Ectodermal cell (in vitro differentiated cells): ENCODE results near the gene CTIF.

Source experiments
- H3K27ac ChIP-seq: 2 replicates; pipeline ENCODE4 v1.7.0; 2013; ENCODE audit warnings: mild to moderate bottlenecking, low read depth, low read length; ENCODE audit not compliant: insufficient read depth, poor library complexity, severe bottlenecking
- H3K27me3 ChIP-seq: 2 replicates; pipeline ENCODE4 v1.7.0; 2013; ENCODE audit warnings: mild to moderate bottlenecking, low read length; ENCODE audit not compliant: insufficient read depth, control insufficient read depth, poor library complexity, severe bottlenecking
- H3K36me3 ChIP-seq: one replicate; pipeline ENCODE4 v1.7.0; 2013; ENCODE audit warnings: low read length; ENCODE audit not compliant: control insufficient read depth, insufficient read depth
- H3K4me1 ChIP-seq: one replicate; pipeline ENCODE4 v1.7.0; 2013; ENCODE audit warnings: low read length; ENCODE audit not compliant: control insufficient read depth, insufficient read depth
- H3K4me3 ChIP-seq: 2 replicates; pipeline ENCODE4 v1.7.0; 2013; ENCODE audit warnings: low read depth, low read length, control low read depth; ENCODE audit not compliant: insufficient read depth
- H3K9me3 ChIP-seq: 2 replicates; pipeline ENCODE4 v1.7.0; 2013; ENCODE audit warnings: mild to moderate bottlenecking, low read length, moderate library complexity; ENCODE audit not compliant: control insufficient read depth
- WGBS, 2 experiments: methylation state at CpG; one replicate each; pipeline ENCODE4 v1.1.7; 2013; ENCODE audit warnings: missing lambda C conversion rate in 2 of 2; 5-methylcytosine and 5-hydroxymethylcytosine counted together

CTIF gene

GRCh38 chr18:48599391-48599790 lies 60.6 kb downstream of the CTIF start:
- no peaks in the 10 kb centered on the region for H3K27me3 ChIP-seq
- H3K4me1 ChIP-seq, result peaks cover 19% of the 10 kb centered on the region
- H3K27ac ChIP-seq, result no peak overlapping the region
- no peak overlapping the region for H3K4me3 ChIP-seq
- no peaks in the 10 kb centered on the region for H3K9me3 ChIP-seq
- no peaks in the 10 kb centered on the region for H3K36me3 ChIP-seq
- WGBS, 2 experiments, result 92 to 96% methylated on average over 4 of the region's 4 CpGs

GRCh38 chr18:48600046-48600445 lies 61.2 kb downstream of the CTIF start:
- Histone ChIP-seq H3K27me3 (no peaks in the 10 kb centered on the region), H3K9me3 (no peaks in the 10 kb centered on the region), H3K27ac (no peak overlapping the region), H3K36me3 (no peaks in the 10 kb centered on the region), H3K4me1 (peaks cover 21% of the 10 kb centered on the region), H3K4me3 (no peak overlapping the region)
- WGBS, 2 experiments, result 95% methylated on average over 6 of the region's 6 CpGs

DNA sequence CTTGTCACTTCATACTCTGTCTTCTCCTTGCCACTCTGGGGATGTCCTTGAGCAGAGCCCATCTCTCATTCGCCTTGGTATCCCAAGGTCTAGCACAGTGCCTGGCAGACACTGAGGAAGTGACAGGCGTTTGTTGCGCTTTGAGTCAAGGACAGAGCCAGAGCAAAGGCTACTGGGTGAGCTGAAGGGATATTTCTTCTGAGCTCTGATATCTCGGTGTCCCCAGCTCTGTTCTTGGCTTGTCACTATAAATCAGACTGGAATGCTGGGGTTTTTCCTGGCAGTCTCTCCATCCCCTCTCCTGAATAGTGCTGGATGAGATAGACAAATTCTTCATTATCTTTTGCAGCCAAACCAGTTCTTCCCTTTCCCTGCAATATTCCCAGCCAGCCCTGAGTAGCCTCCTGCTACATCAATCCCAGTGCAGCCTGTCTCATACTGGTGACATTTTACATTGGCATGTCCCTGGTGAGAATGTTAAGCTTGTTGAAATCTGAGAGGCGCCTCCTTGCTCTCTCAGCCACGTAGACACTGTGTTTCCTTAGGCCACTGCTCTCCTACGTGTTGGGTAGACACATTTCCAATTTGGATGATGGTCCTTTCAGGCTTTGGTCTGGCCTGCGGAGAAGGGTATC lies 61.7 kb downstream of the CTIF start:
- no peaks in the 10 kb centered on the region for H3K9me3 ChIP-seq
- no peaks in the 10 kb centered on the region for H3K27me3 ChIP-seq
- H3K4me1 ChIP-seq, result peaks cover 26% of the 10 kb centered on the region
- no peak overlapping the region for H3K4me3 ChIP-seq
- no peaks in the 10 kb centered on the region for H3K36me3 ChIP-seq
- no peak overlapping the region for H3K27ac ChIP-seq
- 82 to 83% methylated on average over 8 of the region's 8 CpGs for WGBS, 2 experiments

DNA sequence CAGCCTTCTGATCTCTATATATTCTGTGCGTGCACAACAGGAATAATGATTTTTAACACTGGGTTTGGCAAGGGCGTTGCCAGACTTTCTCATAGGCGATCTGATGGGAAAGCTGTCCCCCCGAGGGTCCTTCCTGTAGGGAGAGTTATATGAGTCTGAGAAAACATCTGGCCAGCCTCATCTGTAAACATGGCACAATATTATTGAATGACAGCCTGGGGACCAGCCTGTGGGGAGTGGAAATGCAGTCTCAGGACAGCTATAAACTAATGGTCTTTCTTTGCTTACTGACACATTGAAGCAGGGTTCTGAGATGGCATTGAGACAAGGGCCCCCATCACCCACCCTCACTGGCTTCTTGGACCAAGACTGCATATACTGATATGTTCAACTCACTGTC lies 62.5 kb downstream of the CTIF start:
- Histone ChIP-seq H3K27me3 (no peaks in the 10 kb centered on the region), H3K4me3 (no peak overlapping the region), H3K4me1 (peaks cover 34% of the 10 kb centered on the region), H3K9me3 (no peaks in the 10 kb centered on the region), H3K36me3 (no peaks in the 10 kb centered on the region), H3K27ac (no peak overlapping the region)
- WGBS, 2 experiments, result 95 to 96% methylated on average over 4 of the region's 4 CpGs

DNA sequence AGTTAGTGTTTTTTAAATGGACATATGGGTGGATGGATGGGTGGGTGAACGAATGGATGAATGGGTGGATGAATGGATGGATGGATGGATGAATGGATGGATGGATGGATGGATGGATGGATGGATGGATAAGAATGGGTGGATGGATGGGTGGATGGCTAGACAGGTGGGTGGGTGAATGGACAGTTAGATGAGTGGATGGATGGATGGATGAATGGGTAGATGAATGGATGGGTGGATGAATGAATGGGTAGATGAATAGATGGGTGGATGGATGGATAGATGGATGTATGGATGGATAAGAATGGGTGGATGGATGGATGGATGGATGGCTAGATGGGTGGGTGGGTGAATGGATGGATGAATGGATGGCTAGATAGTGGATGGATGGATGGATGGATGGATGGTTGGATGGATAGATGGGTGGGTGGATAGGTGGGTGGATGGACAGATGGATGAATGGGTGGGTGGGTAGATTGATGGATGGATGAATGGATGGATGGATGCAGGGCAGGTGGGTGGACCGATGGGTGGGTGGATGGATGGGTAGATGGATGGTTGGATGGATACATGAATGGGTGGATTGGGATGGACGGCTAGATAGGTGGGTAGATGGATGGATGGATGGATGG lies 64.0 kb downstream of the CTIF start:
- 94 to 95% methylated on average over 3 of the region's 3 CpGs for WGBS, 2 experiments
- Histone ChIP-seq H3K4me1 (peaks cover 45% of the 10 kb centered on the region), H3K27me3 (no peaks in the 10 kb centered on the region), H3K4me3 (no peak overlapping the region), H3K9me3 (no peaks in the 10 kb centered on the region), H3K36me3 (no peaks in the 10 kb centered on the region), H3K27ac (no peak overlapping the region)

DNA sequence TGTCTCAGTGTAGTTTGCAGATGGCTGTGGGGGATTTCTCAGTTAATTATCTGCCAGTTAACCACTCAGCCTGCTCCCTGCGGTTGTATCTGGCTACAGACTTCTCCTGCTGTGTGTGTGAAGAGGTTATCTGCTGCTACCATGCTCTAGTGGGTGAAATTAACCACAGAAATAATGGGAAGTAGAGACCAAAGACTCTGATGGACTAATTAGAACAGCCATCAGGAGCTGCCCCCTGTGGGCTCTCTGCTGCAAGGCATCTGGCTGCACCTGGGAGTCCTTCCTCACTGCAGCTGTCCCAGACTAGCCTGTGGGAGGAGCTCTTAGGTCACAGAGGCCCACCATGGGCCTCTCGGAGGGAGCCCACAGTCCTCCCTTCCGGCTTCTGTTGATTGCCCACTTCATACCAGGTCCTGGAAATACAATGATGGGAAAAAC lies 66.6 kb downstream of the CTIF start:
- H3K27ac ChIP-seq, result peak overlapping the region; percentile 17
- H3K27me3 ChIP-seq, result no peaks in the 10 kb centered on the region
- H3K4me3 ChIP-seq, result no peak overlapping the region
- H3K9me3 ChIP-seq, result no peaks in the 10 kb centered on the region
- H3K4me1 ChIP-seq, result peaks cover 33% of the 10 kb centered on the region
- 22 to 38% methylated on average over 3 of the region's 3 CpGs for WGBS, 2 experiments
- H3K36me3 ChIP-seq, result no peaks in the 10 kb centered on the region

- no peaks in the 10 kb centered on the region for H3K36me3 ChIP-seq
- H3K4me3 ChIP-seq, result no peak overlapping the region
- H3K9me3 ChIP-seq, result no peaks in the 10 kb centered on the region
- H3K27me3 ChIP-seq, result no peaks in the 10 kb centered on the region
- WGBS, 2 experiments, result 53 to 58% methylated on average over 8 of the region's 8 CpGs
- no peak overlapping the region for H3K27ac ChIP-seq
- H3K4me1 ChIP-seq, result peaks cover 30% of the 10 kb centered on the region
Observed at GRCh38 chr18:48607056-48607984, 68.5 kb downstream of the CTIF start.

DNA sequence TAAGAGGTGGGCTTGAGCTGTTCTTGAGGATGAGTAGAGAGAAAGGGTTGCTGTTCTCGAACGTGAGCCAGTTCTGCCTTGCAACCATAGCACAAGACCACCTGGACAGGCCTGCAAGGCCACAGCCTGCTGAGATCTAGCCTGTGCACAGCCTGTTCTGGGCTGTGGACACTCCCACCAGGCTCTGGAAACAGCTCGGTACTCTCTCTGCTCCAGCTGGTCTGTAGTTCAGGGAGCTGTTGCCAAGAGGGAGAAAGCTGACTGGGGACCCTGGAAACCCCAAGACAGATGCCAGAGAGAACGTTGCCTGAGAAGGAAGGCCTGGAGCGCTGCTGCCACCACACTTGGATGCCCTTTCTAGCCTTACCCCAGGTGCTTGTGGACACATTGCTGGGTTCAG lies 69.8 kb downstream of the CTIF start:
- peaks cover 41% of the 10 kb centered on the region for H3K4me1 ChIP-seq
- H3K4me3 ChIP-seq, result no peak overlapping the region
- no peak overlapping the region for H3K27ac ChIP-seq
- WGBS, 2 experiments, result 93 to 95% methylated on average over 5 of the region's 5 CpGs
- no peaks in the 10 kb centered on the region for H3K9me3 ChIP-seq
- H3K27me3 ChIP-seq, result no peaks in the 10 kb centered on the region
- H3K36me3 ChIP-seq, result no peaks in the 10 kb centered on the region

DNA sequence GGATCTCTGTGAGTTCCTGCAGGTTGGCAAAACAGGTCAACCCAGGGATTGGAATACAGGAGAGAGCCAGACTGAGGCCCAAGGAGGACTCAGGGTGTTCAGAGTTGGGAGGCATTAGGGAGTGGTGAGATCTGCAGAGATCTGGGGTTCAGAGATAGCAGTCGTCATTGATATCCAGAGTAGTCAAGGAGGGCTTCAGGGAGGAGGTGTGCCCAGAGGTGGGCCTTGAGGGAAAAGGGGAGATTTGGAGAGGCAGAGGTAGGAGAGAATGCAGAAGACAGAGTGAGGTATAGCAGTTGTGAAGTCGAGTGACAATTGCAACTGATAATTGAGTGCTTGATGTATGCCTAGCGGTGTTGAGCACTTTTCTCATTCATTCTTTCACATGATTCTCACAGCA lies 70.3 kb downstream of the CTIF start:
- 94 to 99% methylated on average over 3 of the region's 3 CpGs for WGBS, 2 experiments

More for the DNA sequence above, 70.3 kb downstream of the CTIF start:
- Histone ChIP-seq H3K4me3 (no peak overlapping the region), H3K9me3 (no peaks in the 10 kb centered on the region), H3K27ac (no peak overlapping the region), H3K4me1 (peaks cover 46% of the 10 kb centered on the region), H3K36me3 (no peaks in the 10 kb centered on the region), H3K27me3 (no peaks in the 10 kb centered on the region)
